Measurements from ENCODE around the gene SLC16A12. TPM values are rescaled to one million over a fixed set of nuclear protein-coding genes. Genes with fewer than 3 reads are reported as not detected.

SLC16A12 gene
- total and polyA plus RNA-seq, 10 donors: 0.02 to 0.19 (median 0.12) TPM; not detected in 5

DNA sequence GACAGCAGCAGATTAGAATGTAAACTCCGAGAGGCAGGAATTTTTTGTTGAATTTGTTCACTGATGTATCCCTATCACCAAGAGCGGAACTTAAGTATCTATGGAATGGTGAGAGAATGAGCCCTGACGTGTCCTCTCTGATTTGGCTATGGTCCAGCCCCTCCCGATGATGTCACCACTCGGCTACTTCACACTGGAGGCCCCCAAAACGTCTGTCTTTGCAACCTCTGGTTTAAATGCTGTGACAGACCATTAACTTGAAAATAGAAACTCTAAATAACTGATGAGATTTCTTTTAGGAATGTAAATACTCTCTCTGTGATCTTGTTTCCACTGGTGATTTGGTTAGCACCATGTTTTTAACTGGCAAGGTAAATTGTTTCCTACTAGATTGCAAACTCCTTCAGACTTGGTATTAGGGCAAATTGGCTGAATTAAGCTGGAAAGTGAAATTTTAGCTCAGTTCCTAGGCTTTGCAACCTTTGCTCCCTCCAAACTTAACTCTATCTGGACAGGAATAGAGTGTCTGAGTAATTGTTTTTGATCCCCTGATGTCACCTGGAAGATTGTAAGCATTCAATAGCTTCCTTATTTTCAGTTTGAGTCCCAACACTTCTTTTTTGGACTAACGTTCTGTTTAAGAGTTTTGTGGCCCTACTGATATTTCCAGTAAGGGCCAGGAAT lies 19.1 kb downstream of the SLC16A12 start:
- TF ChIP-seq CTCF (IDR thresholded peaks at IDR 0.05 in 8 of 11, conservative IDR thresholded peaks at IDR 0.05 in 3 of 11) (no peak), POLR2A (IDR thresholded peaks at IDR 0.05) (no peak), POLR2AphosphoS5 (IDR thresholded peaks at IDR 0.05) (no peak)
- Histone ChIP-seq H3K27ac (no peak overlapping the region), H3K27me3 (replicated peaks in 1 of 7) (no peaks in the 10 kb centered on the region), H3K9me3 (no peaks in the 10 kb centered on the region), H3K36me3 (no peaks in the 10 kb centered on the region), H3K4me3 (no peak overlapping the region), H3K4me1 (no peaks in the 10 kb centered on the region)
- no peak for DNase-seq
- WGBS, 5 donors: 61 to 77% (median 72%) methylated on average over 7 of the region's 7 CpGs
- intact Hi-C loops (cut with DNase I; ENCODE audit: low total_unique reads): no loop called here

DNA sequence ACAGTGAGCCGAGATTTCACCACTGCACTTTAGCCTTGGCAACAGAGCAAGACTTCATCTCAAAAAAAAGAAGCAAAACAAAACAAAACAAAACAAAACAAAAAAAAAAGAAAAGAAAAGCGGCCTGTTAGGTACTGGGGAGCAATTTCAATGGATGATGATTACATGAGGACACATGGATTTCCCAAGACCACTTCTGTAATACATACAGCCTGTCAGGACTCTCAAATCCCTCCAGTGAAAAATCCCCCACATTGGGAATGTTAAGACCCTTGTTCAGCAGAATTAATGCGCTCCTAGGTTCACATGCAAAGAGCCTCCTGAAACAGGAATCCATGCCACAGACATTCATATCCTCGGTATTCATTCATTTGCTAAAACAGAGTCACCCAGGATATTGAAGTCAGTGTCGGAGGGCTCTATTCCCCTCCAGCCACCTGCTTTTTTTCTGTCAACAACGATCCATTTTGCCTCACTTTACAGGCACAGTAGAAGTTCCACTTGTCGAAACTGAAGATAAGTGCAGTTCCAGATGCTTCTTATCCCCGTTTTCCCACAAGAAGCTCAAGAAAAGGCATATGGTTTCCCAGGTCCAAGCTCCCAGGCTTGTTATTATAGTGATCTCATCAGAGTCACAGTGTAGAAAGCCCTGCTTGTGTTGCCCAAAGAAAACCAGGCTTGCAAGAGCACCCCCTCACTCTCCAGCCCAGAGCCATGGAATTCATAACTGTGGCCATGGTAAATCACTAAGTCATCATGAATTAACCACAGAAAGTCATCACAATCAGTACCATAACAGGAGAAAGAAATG lies 20.2 kb downstream of the SLC16A12 start:
- 79 to 87% (median 82%) methylated on average over 8 of the region's 8 CpGs for WGBS, 5 donors
- Histone ChIP-seq H3K4me1 (no peaks in the 10 kb centered on the region), H3K27ac (no peak overlapping the region), H3K4me3 (no peak overlapping the region), H3K36me3 (no peaks in the 10 kb centered on the region), H3K9me3 (peaks cover 0 to 3% (median 0%) of the 10 kb centered on the region in 8 donors), H3K27me3 (replicated peaks in 1 of 7) (no peaks in the 10 kb centered on the region)
- TF ChIP-seq CTCF (IDR thresholded peaks at IDR 0.05 in 8 of 11, conservative IDR thresholded peaks at IDR 0.05 in 3 of 11) (no peak), POLR2AphosphoS5 (IDR thresholded peaks at IDR 0.05) (no peak)
- no peak for DNase-seq
- intact Hi-C loops (cut with DNase I; ENCODE audit: low total_unique reads): no loop called here

DNA sequence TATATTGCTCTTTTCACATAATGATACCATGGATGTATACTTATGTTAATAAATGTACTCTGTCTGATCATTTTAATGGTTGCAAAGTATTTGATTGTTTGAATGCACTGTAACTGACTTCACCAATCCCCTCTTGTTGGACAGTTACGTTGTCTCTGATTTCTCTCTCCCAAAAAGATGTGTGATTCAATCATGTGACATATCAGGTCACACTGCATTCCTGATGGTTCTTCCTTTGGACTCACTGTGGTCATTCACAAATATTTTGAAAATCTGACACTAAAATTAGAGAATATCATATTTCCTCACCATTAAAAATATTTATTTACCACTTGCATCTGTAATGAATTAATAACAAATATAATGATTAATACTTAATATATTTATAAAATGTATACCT lies 22.2 kb downstream of the SLC16A12 start:
- no peaks in the 10 kb centered on the region for H3K4me1 ChIP-seq
- no peaks in the 10 kb centered on the region for H3K36me3 ChIP-seq
- no peaks in the 10 kb centered on the region for H3K27me3 ChIP-seq (replicated peaks in 1 of 7)
- H3K4me3 ChIP-seq: no peak overlapping the region
- no peak for TF ChIP-seq CTCF (IDR thresholded peaks at IDR 0.05 in 8 of 11, conservative IDR thresholded peaks at IDR 0.05 in 3 of 11)
- no peak for TF ChIP-seq POLR2AphosphoS5 (IDR thresholded peaks at IDR 0.05)
- no peak for TF ChIP-seq POLR2A (IDR thresholded peaks at IDR 0.05)
- H3K9me3 ChIP-seq: peaks cover 0 to 6% (median 0%) of the 10 kb centered on the region in 8 donors
- no peak overlapping the region for H3K27ac ChIP-seq
- intact Hi-C loops (cut with DNase I; ENCODE audit: low total_unique reads): no loop called here
- DNase-seq: no peak
- WGBS, 5 donors: 77 to 93% (median 83%) methylated on average over 1 of the region's 1 CpG

GRCh38 chr10:89505640-89506275 lies 29.6 kb downstream of the SLC16A12 start:
- peaks cover 0 to 13% (median 0%) of the 10 kb centered on the region in 7 donors for H3K27me3 ChIP-seq (replicated peaks in 1 of 7)
- DNase-seq: no peak
- intact Hi-C loops (cut with DNase I; ENCODE audit: low total_unique reads): no loop called here
- TF ChIP-seq CTCF (IDR thresholded peaks at IDR 0.05 in 8 of 11, conservative IDR thresholded peaks at IDR 0.05 in 3 of 11) (no peak), POLR2A (IDR thresholded peaks at IDR 0.05) (no peak), POLR2AphosphoS5 (IDR thresholded peaks at IDR 0.05) (no peak)
- WGBS, 5 donors: 83 to 94% (median 89%) methylated on average over 9 to 13 of the region's 13 CpGs
- H3K27ac ChIP-seq: no peak overlapping the region
- H3K4me1 ChIP-seq: no peaks in the 10 kb centered on the region
- H3K36me3 ChIP-seq: no peaks in the 10 kb centered on the region
- H3K9me3 ChIP-seq: peaks cover 0 to 6% (median 0%) of the 10 kb centered on the region in 8 donors
- no peak overlapping the region for H3K4me3 ChIP-seq

Measured in spleen (tissue), 11 donors.